ENCODE results near the gene MSTO1.
A peak's percentile ranks its signal among the peaks of the same experiment; 100 is the strongest.
"Not testable (repeated sequence)": the region's sequence is repeated elsewhere in the genome, so short reads cannot be mapped to it uniquely, and the experiment has no call there.

The MSTO1 gene

GRCh38 chr1:155609515-155610256, at the start of gene MSTO1:
Gene MSTO1 (plus strand): TSS chr1:155610218. CDS start chr1:155610249, 31 bp downstream.
- DNase-seq (ENCODE audit: low read depth) = peak; percentile 98

GRCh38 chr1:155561779-155562580, 48.0 kb upstream of the MSTO1 start:
- DNase-seq (ENCODE audit: low read depth) = not testable (repeated sequence)

GRCh38 chr1:155562581-155563376, 47.2 kb upstream of the MSTO1 start, which contains the start of gene ASH1L:
Gene ASH1L (minus strand): TSS chr1:155562803. CDS start chr1:155521519, 41,284 bp downstream.
- DNase-seq (ENCODE audit: low read depth) = peak; percentile 88

- DNase-seq (ENCODE audit: low read depth) = peak; percentile 23
These were observed 46.5 kb upstream of the MSTO1 start for GRCh38 chr1:155563377-155564022.

GRCh38 chr1:155569988-155570592, 39.9 kb upstream of the MSTO1 start:
- DNase-seq (ENCODE audit: low read depth) = peak; percentile 98

GRCh38 chr1:155570593-155570990, 39.4 kb upstream of the MSTO1 start:
- no peak for DNase-seq (ENCODE audit: low read depth)

- DNase-seq (ENCODE audit: low read depth) = no peak
These were observed 35.9 kb upstream of the MSTO1 start for GRCh38 chr1:155574077-155574476.

GRCh38 chr1:155575608-155576007, 34.4 kb upstream of the MSTO1 start:
- DNase-seq (ENCODE audit: low read depth) = not testable (repeated sequence)

- DNase-seq (ENCODE audit: low read depth) = not testable (repeated sequence)
These were observed 26.2 kb upstream of the MSTO1 start for GRCh38 chr1:155583846-155584245.

GRCh38 chr1:155589282-155589681, 20.7 kb upstream of the MSTO1 start:
- not testable (repeated sequence) for DNase-seq (ENCODE audit: low read depth)

- DNase-seq (ENCODE audit: low read depth) = not testable (repeated sequence)
These were observed 19.3 kb upstream of the MSTO1 start for GRCh38 chr1:155590516-155591247.

- DNase-seq (ENCODE audit: low read depth) = peak; percentile 68
These were observed 18.2 kb upstream of the MSTO1 start for GRCh38 chr1:155591770-155592169.

GRCh38 chr1:155595877-155596474, 14.0 kb upstream of the MSTO1 start:
- DNase-seq (ENCODE audit: low read depth) = not testable (repeated sequence)

- no peak for DNase-seq (ENCODE audit: low read depth)
These were observed 13.2 kb upstream of the MSTO1 start for GRCh38 chr1:155596864-155597263.

- peak; percentile 62 for DNase-seq (ENCODE audit: low read depth)
These were observed 11.1 kb upstream of the MSTO1 start for GRCh38 chr1:155598842-155599331.

- not testable (repeated sequence) for DNase-seq (ENCODE audit: low read depth)
These were observed 10.0 kb upstream of the MSTO1 start for GRCh38 chr1:155599828-155600572.

- no peak for DNase-seq (ENCODE audit: low read depth)
These were observed 2.3 kb upstream of the MSTO1 start for GRCh38 chr1:155607708-155608107.

GRCh38 chr1:155608888-155609225, 1.2 kb upstream of the MSTO1 start:
- DNase-seq (ENCODE audit: low read depth) = no peak

GRCh38 chr1:155610257-155610647, 234 bp downstream of the MSTO1 start:
- not testable (repeated sequence) for DNase-seq (ENCODE audit: low read depth)

Measured in amniotic epithelial cell (primary cell).